ENCODE measurements around the gene ENPP7.

DNA sequence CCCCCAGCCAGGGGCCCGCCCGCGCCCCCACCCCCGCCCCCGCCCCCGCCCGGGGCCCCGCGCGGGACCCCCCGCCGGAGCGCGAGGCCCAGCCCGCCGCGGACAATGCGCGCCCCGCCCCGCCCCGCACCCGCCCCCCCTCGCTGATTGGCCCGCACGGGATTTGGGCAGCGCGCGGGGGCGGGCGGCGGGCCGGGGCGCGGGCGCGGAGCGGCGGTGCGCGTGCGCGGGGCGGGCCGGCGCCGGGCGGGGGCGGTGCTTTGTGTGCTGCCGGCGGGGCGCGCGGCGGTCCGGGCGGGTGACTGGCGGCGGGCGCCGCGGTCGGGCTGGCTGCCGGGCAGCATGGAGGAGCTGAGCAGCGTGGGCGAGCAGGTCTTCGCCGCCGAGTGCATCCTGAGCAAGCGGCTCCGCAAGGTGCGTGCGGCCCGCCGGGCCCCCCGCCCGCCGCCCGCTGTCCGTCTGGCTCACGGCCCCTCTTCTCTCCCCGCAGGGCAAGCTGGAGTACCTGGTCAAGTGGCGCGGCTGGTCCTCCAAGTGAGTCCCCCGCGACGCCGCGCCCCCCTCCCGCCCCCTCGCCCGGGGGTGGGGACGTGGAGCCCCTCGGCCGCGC is 47.3 kb downstream of the ENPP7 start, which contains the start of gene CBX2:
- TF ChIP-seq EZH2 (IDR thresholded peaks at IDR 0.05; ENCODE audit: insufficient read depth, poor library complexity, severe bottlenecking) (no peak), EZH2phosphoT487 (IDR thresholded peaks at IDR 0.05; ENCODE audit: insufficient read depth, low read depth) (no peak)
